CD14-positive monocyte (primary cell): ENCODE data around the gene CMTM4. TPM values are rescaled to one million over a fixed set of nuclear protein-coding genes. Genes with fewer than 3 reads are reported as not detected.
A peak's percentile ranks its signal among the peaks of the same experiment; 100 is the strongest.

Experiments used
- DNase-seq, 3 donors: peaks; one replicate each; pipeline ENCODE4 v3.0.0-alpha.2; 2011 to 2022
- H2AFZ ChIP-seq: 2 replicates; pipeline ENCODE4 v1.6.0; 2012; ENCODE audit warnings: mild to moderate bottlenecking, low read depth, low read length, inconsistent platforms; ENCODE audit not compliant: insufficient read depth, poor library complexity, severe bottlenecking
- H3K27ac ChIP-seq, 2 donors: 1 replicate in 1 of 2; 2 replicates in 1 of 2; pipeline ENCODE4 v1.5.1; 2012 to 2013; ENCODE audit warnings: low read length in 2 of 2, control low read depth in 1 of 2, inconsistent platforms in 1 of 2, low read depth in 1 of 2, mild to moderate bottlenecking in 1 of 2
- H3K27me3 ChIP-seq, 2 donors: one replicate each; pipeline versions ENCODE4 v1.6.0 to v1.6.1; 2011 to 2013; ENCODE audit warnings: low read length in 2 of 2; ENCODE audit not compliant: control insufficient read depth in 2 of 2, insufficient read depth in 2 of 2
- H3K36me3 ChIP-seq, 2 donors: replicated peaks in 1 of 2; 1 replicate in 1 of 2; 2 replicates in 1 of 2; pipeline versions ENCODE4 v1.5.1 to v1.6.1; 2012 to 2013; ENCODE audit warnings: low read length in 2 of 2, control low read depth in 1 of 2, inconsistent platforms in 1 of 2, mild to moderate bottlenecking in 1 of 2; ENCODE audit not compliant: insufficient read depth in 2 of 2, control insufficient read depth in 1 of 2
- H3K4me1 ChIP-seq, 2 donors: 1 replicate in 1 of 2; 2 replicates in 1 of 2; pipeline versions ENCODE4 v1.5.1 to v1.6.1; 2012 to 2013; ENCODE audit warnings: low read length in 2 of 2, control low read depth in 1 of 2, inconsistent platforms in 1 of 2, mild to moderate bottlenecking in 1 of 2, moderate library complexity in 1 of 2; ENCODE audit not compliant: insufficient read depth in 2 of 2, control insufficient read depth in 1 of 2
- H3K4me2 ChIP-seq: replicated peaks from 2 replicates; pipeline ENCODE3; 2012; ENCODE audit warnings: low read length, moderate library complexity, mild to moderate bottlenecking; ENCODE audit not compliant: poor library complexity, severe bottlenecking; ENCODE audit errors: extremely low read depth
- H3K4me3 ChIP-seq, 3 experiments: fragments of 200-600 bp in 1 of 3; sonication (generic) in 1 of 3; replicated peaks in 1 of 3; 1 replicate in 2 of 3; 2 replicates in 1 of 3; pipeline ENCODE4 v1.5.1; 2011 to 2013; ENCODE audit warnings: low read length in 3 of 3, mild to moderate bottlenecking in 3 of 3, control low read depth in 2 of 3, low read depth in 2 of 3, inconsistent platforms in 1 of 3, moderate library complexity in 1 of 3
- H3K79me2 ChIP-seq: 2 replicates; pipeline ENCODE4 v1.6.0; 2012; ENCODE audit warnings: mild to moderate bottlenecking, control low read depth, inconsistent platforms, low read length, moderate library complexity; ENCODE audit not compliant: insufficient read depth
- H3K9ac ChIP-seq: 2 replicates; pipeline ENCODE4 v1.6.0; 2017; ENCODE audit warnings: low read length, mild to moderate bottlenecking; ENCODE audit not compliant: insufficient read depth, poor library complexity, severe bottlenecking
- H3K9me3 ChIP-seq, 2 donors: replicated peaks in 1 of 2; 1 replicate in 1 of 2; 2 replicates in 1 of 2; pipeline versions ENCODE4 v1.5.1 to v1.6.1; 2012 to 2013; ENCODE audit warnings: low read length in 2 of 2, control low read depth in 1 of 2; ENCODE audit not compliant: control insufficient read depth in 1 of 2, insufficient read depth in 1 of 2
- H4K20me1 ChIP-seq: 2 replicates; pipeline ENCODE4 v1.6.0; 2012; ENCODE audit warnings: mild to moderate bottlenecking, low read length, control low read depth, moderate library complexity; ENCODE audit not compliant: insufficient read depth
- H3K27ac Mint-ChIP-seq, 7 donors: one replicate each; pipeline ENCODE4 v1.8.0; 2020; ENCODE audit warnings: mild to moderate bottlenecking in 7 of 7, mixed read lengths in 7 of 7, moderate library complexity in 6 of 7, inconsistent platforms in 2 of 7
- H3K27me3 Mint-ChIP-seq, 3 donors: one replicate each; pipeline ENCODE4 v1.8.0; 2021 to 2022; ENCODE audit warnings: low read depth in 3 of 3, mild to moderate bottlenecking in 3 of 3, mixed read lengths in 3 of 3, moderate library complexity in 3 of 3, inconsistent platforms in 1 of 3
- H3K36me3 Mint-ChIP-seq, 2 donors: one replicate each; pipeline ENCODE4 v1.8.0; 2020; ENCODE audit warnings: mixed read lengths in 2 of 2, inconsistent platforms in 1 of 2, mild to moderate bottlenecking in 1 of 2
- H3K4me1 Mint-ChIP-seq: one replicate; pipeline ENCODE4 v1.8.0; 2020; ENCODE audit warnings: mild to moderate bottlenecking, mixed read lengths
- H3K4me3 Mint-ChIP-seq, 2 donors: one replicate each; pipeline ENCODE4 v1.8.0; 2020; ENCODE audit warnings: mild to moderate bottlenecking in 2 of 2, mixed read lengths in 2 of 2, moderate library complexity in 1 of 2
- H3K9me3 Mint-ChIP-seq, 7 donors: one replicate each; pipeline ENCODE4 v1.8.0; 2020 to 2022; ENCODE audit warnings: mixed read lengths in 7 of 7, mild to moderate bottlenecking in 6 of 7, moderate library complexity in 6 of 7, inconsistent platforms in 2 of 7
- WGBS: methylation state at CpG from one replicate; pipeline ENCODE4 v1.1.5; 2013; ENCODE audit warnings: missing lambda C conversion rate; ENCODE audit not compliant: insufficient coverage; 5-methylcytosine and 5-hydroxymethylcytosine counted together
- intact Hi-C, 2 donors: fragments of 100-400 bp; cut with micrococcal nuclease; formaldehyde crosslinking; loops; one replicate each; pipeline versions ENCODE4 v1.15.0 to v1.15.1; 2023
- polyA plus RNA-seq, 3 donors: library from polyadenylated mRNA; depleted of rRNA in 1 of 3; unstranded in 2 of 3; stranded (reverse) in 1 of 3; fragments of 300-500 nt in 2 of 3; fragments of >200 nt in 1 of 3; fragmentation: Illumina TruSeq in 2 of 3; gene quantifications; 1 replicate in 2 of 3; 2 replicates in 1 of 3; pipeline ENCODE4 v1.2.3, GENCODE V29; 2012 to 2021
- TF ChIP-seq, protein P1 (sequence below): fragments of 200-600 bp; IDR thresholded peaks from one replicate; pipeline ENCODE4 v1.8.0; 2022; ENCODE audit warnings: antibody characterized with exemption, mild to moderate bottlenecking

Gene CMTM4
- polyA plus RNA-seq, 3 donors = 0.41 to 21.2 (median 0.45) TPM

DNA sequence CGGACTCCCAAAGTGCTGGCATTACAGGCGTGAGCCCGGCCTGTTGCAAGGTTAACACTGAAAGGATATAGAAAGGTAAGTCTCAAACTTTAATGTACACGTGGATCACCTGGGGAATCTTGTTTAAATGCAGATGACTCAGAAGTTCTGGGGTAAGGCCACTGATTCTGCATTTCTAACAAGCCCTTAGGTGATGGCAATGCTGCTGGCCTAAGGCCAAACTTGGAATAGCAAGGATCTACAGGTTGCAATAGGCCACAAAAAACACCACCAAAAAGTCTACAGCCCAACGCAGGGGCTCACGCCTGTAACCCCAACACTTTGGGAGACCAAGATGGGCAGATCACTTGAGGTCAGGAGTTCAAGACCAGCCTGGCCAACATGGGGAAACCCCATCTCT lies 4.2 kb downstream of the CMTM4 start:
- H3K27ac Mint-ChIP-seq = no peak overlapping the region
- H3K4me2 ChIP-seq = no peak overlapping the region
- TF ChIP-seq, protein P1, sequence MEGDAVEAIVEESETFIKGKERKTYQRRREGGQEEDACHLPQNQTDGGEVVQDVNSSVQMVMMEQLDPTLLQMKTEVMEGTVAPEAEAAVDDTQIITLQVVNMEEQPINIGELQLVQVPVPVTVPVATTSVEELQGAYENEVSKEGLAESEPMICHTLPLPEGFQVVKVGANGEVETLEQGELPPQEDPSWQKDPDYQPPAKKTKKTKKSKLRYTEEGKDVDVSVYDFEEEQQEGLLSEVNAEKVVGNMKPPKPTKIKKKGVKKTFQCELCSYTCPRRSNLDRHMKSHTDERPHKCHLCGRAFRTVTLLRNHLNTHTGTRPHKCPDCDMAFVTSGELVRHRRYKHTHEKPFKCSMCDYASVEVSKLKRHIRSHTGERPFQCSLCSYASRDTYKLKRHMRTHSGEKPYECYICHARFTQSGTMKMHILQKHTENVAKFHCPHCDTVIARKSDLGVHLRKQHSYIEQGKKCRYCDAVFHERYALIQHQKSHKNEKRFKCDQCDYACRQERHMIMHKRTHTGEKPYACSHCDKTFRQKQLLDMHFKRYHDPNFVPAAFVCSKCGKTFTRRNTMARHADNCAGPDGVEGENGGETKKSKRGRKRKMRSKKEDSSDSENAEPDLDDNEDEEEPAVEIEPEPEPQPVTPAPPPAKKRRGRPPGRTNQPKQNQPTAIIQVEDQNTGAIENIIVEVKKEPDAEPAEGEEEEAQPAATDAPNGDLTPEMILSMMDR = no peak
- no peak overlapping the region for H3K4me3 ChIP-seq
- no peaks in the 10 kb centered on the region for H3K9me3 ChIP-seq
- no peaks in the 10 kb centered on the region for H3K36me3 ChIP-seq
- H2AFZ ChIP-seq = no peak overlapping the region
- no peak for DNase-seq
- peaks cover 0 to 5% (median 0%) of the 10 kb centered on the region in 7 donors for H3K9me3 Mint-ChIP-seq
- peaks cover 45% of the 10 kb centered on the region for H3K4me1 Mint-ChIP-seq
- H4K20me1 ChIP-seq = peaks cover 52% of the 10 kb centered on the region
- H3K27me3 ChIP-seq = no peaks in the 10 kb centered on the region
- no peak overlapping the region for H3K9ac ChIP-seq
- H3K27ac ChIP-seq = no peak overlapping the region
- peaks cover 39 to 44% of the 10 kb centered on the region in 2 donors for H3K4me1 ChIP-seq
- H3K79me2 ChIP-seq = peaks cover 89% of the 10 kb centered on the region
- H3K27me3 Mint-ChIP-seq = no peaks in the 10 kb centered on the region
- H3K4me3 Mint-ChIP-seq = no peak overlapping the region
- H3K36me3 Mint-ChIP-seq = peaks cover 9 to 20% of the 10 kb centered on the region in 2 donors
- 96% methylated on average over 6 of the region's 6 CpGs for WGBS
- intact Hi-C loops = loop anchor here in 1 of 2 donors (10.0 kb wide), 1 partner anchor 552 kb away; the partner anchor contains the start of genes FHOD1 and SLC9A5

DNA sequence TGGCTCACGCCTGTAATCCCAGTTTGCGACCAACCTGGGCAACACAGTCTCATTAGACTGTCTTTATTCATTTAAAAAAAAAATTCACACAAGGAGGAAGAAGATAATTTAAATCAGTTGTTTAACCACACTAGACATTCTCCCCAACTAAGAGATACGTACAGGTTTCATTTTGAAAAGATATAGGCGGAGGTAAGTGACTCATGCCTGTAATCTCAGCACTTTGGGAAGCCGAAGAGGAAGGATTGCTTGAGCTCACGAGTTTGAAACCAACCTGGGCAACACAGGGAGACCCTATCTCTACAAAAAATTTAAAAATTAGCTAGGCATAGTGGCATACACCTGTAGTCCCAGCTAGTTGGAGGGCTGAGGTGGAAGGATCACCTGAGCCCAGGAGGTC lies 5.3 kb downstream of the CMTM4 start:
- H3K4me2 ChIP-seq = no peak overlapping the region
- H3K9ac ChIP-seq = no peak overlapping the region
- Mint-ChIP-seq H3K36me3 (peaks cover 9 to 20% of the 10 kb centered on the region in 2 donors), H3K4me1 (peaks cover 44% of the 10 kb centered on the region), H3K9me3 (peaks cover 0 to 5% (median 0%) of the 10 kb centered on the region in 7 donors), H3K4me3 (no peak overlapping the region), H3K27ac (peak overlapping the region in 2 of 7 donors; percentile 6 to 33), H3K27me3 (no peaks in the 10 kb centered on the region)
- no peaks in the 10 kb centered on the region for H3K9me3 ChIP-seq
- H3K27me3 ChIP-seq = no peaks in the 10 kb centered on the region
- H4K20me1 ChIP-seq = peaks cover 52% of the 10 kb centered on the region
- H2AFZ ChIP-seq = no peak overlapping the region
- H3K4me1 ChIP-seq = peaks cover 35 to 43% of the 10 kb centered on the region in 2 donors
- H3K4me3 ChIP-seq = no peak overlapping the region
- TF ChIP-seq, protein P1 = no peak
- WGBS = no CpG with 5 or more reads among the region's 6 CpGs
- intact Hi-C loops = loop anchor here in 1 of 2 donors (10.0 kb wide), 1 partner anchor 554 kb away; the partner anchor contains the start of genes FHOD1 and SLC9A5
- peaks cover 98% of the 10 kb centered on the region for H3K79me2 ChIP-seq
- no peaks in the 10 kb centered on the region for H3K36me3 ChIP-seq
- no peak overlapping the region for H3K27ac ChIP-seq
- DNase-seq = no peak
